ENCODE results near the gene SERPING1. TPM values are rescaled to one million over a fixed set of nuclear protein-coding genes. Genes with fewer than 3 reads are reported as not detected.
A peak's percentile ranks its signal among the peaks of the same experiment; 100 is the strongest.

The SERPING1 gene
- polyA plus RNA-seq, 1 donor from 2014 or later = 0.22 TPM

DNA sequence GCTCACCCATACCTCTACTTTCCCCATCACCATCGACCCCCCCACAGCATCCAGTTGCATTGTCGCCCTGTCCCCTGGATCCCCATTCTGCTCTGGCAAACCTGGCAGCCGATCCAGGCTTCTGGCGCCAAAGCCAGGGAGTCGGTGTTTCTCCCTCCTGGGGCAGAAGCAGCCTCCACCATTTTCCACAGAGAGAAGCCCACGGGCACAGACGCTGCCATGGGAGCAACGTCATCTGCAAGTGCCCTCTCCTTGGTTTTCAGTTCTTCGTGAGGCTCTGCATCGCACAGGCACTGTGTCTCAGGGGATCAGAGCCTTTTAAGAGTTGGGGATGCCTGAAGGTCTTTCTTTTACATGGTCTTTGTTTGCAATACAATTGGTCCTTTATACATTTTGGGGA, 49.9 kb downstream of the SERPING1 start:
- no peaks in the 10 kb centered on the region for H3F3A ChIP-seq (ENCODE audit: insufficient read depth, low read length, poor library complexity, severe bottlenecking)
- peak overlapping the region; percentile 76 for H3K4me3 ChIP-seq (ENCODE audit: low read length)
- TF ChIP-seq, protein P1, sequence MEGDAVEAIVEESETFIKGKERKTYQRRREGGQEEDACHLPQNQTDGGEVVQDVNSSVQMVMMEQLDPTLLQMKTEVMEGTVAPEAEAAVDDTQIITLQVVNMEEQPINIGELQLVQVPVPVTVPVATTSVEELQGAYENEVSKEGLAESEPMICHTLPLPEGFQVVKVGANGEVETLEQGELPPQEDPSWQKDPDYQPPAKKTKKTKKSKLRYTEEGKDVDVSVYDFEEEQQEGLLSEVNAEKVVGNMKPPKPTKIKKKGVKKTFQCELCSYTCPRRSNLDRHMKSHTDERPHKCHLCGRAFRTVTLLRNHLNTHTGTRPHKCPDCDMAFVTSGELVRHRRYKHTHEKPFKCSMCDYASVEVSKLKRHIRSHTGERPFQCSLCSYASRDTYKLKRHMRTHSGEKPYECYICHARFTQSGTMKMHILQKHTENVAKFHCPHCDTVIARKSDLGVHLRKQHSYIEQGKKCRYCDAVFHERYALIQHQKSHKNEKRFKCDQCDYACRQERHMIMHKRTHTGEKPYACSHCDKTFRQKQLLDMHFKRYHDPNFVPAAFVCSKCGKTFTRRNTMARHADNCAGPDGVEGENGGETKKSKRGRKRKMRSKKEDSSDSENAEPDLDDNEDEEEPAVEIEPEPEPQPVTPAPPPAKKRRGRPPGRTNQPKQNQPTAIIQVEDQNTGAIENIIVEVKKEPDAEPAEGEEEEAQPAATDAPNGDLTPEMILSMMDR (IDR thresholded peaks at IDR 0.05; ENCODE audit: poor library complexity, severe bottlenecking) = no peak
- peaks cover 9% of the 10 kb centered on the region for H3K79me2 ChIP-seq (replicated peaks; ENCODE audit: insufficient read depth, low read length)
- H3K9ac ChIP-seq (ENCODE audit: low read length) = peak overlapping the region; percentile 97
- H3K36me3 ChIP-seq (ENCODE audit: insufficient read depth, low read length) = no peaks in the 10 kb centered on the region
- peak overlapping the region; percentile 94 for H3K27ac ChIP-seq (ENCODE audit: low read length)
- no peak overlapping the region for H2AFZ ChIP-seq (ENCODE audit: low read depth, low read length)
- H4K20me1 ChIP-seq (ENCODE audit: insufficient read depth) = no peaks in the 10 kb centered on the region
- H3K9me2 ChIP-seq (ENCODE audit: insufficient read depth, low read length) = no peaks in the 10 kb centered on the region
- no peaks in the 10 kb centered on the region for H3K9me3 ChIP-seq (ENCODE audit: low read length)
- no peaks in the 10 kb centered on the region for H3K27me3 ChIP-seq (ENCODE audit: insufficient read depth, low read depth, low read length)
- peak overlapping the region; percentile 97 for H3K4me2 ChIP-seq (ENCODE audit: low read length)

GRCh38 chr11:57647960-57648800, 50.7 kb downstream of the SERPING1 start:
- Histone ChIP-seq H4K20me1 (ENCODE audit: insufficient read depth) (no peaks in the 10 kb centered on the region), H3K9ac (ENCODE audit: low read length) (peak overlapping the region; percentile 97), H3K79me2 (replicated peaks; ENCODE audit: insufficient read depth, low read length) (peaks cover 9% of the 10 kb centered on the region), H3K4me3 (ENCODE audit: low read length) (peak overlapping the region; percentile 76), H3K27me3 (ENCODE audit: insufficient read depth, low read depth, low read length) (no peaks in the 10 kb centered on the region), H2AFZ (ENCODE audit: low read depth, low read length) (peak overlapping the region; percentile 51), H3K4me2 (ENCODE audit: low read length) (peak overlapping the region; percentile 97), H3K9me3 (ENCODE audit: low read length) (no peaks in the 10 kb centered on the region), H3K36me3 (ENCODE audit: insufficient read depth, low read length) (no peaks in the 10 kb centered on the region), H3F3A (ENCODE audit: insufficient read depth, low read length, poor library complexity, severe bottlenecking) (no peaks in the 10 kb centered on the region), H3K27ac (ENCODE audit: low read length) (peak overlapping the region; percentile 94), H3K9me2 (ENCODE audit: insufficient read depth, low read length) (no peaks in the 10 kb centered on the region)
- TF ChIP-seq, protein P1 (IDR thresholded peaks at IDR 0.05; ENCODE audit: poor library complexity, severe bottlenecking) = no peak
- TF ChIP-seq EZH2 (IDR thresholded peaks at IDR 0.05; ENCODE audit: borderline replicate concordance, insufficient read depth, low read length, poor library complexity, severe bottlenecking) (no peak), TAF1 (IDR thresholded peaks at IDR 0.05; ENCODE audit: low read depth) (peak; percentile 22), POLR2AphosphoS5 (IDR thresholded peaks at IDR 0.05) (peak; percentile 8)

DNA sequence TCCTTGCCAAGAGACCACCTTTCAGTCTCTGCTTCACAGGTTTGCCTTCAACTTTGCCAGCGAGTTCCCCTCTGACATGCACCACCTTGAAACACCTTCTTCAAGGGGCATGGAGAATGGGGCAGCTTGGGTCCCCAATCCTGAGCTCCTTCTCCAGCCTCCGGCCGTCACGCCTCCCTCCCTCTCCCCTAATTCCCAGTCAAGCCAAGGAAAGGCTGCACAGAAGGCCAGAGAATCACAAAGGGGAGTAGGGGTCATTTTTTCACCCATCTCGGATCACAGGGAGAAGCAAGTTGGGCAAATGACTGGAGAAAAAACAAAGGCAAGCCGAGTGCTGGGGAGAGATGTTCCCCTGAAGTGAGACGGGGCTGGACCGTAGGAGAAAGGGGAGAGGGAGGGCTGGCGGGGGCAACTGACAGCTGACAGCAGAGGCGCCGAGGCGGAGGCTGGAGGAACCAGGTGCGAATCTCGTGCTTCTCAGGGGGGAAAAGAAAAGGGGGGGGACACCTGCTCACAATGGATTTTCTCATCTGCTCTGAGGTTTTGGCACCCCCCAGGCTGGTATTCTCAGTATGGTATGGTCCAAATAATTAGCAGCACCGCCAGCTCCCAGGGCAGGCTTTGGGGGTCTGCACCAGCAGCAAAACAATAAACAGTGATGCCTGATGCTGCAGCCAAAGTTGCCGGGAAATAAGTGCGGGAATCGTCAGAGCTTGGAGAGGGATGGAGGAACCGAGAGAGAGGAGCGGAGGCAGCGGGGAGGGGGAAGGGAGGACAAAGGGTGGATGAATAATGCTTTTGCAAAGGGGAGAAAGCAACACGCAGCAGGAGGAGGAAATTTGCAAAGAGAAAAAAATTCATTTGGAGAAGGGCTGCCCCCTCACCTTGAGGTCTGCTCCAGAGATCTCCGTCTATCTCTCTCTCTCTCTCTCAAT, 51.6 kb downstream of the SERPING1 start:
- Histone ChIP-seq H3K9me3 (ENCODE audit: low read length) (no peaks in the 10 kb centered on the region), H3K4me2 (ENCODE audit: low read length) (peak overlapping the region; percentile 97), H3K9ac (ENCODE audit: low read length) (peak overlapping the region; percentile 97), H3K9me2 (ENCODE audit: insufficient read depth, low read length) (no peaks in the 10 kb centered on the region), H3K79me2 (replicated peaks; ENCODE audit: insufficient read depth, low read length) (peaks cover 9% of the 10 kb centered on the region), H3K27me3 (ENCODE audit: insufficient read depth, low read depth, low read length) (no peaks in the 10 kb centered on the region), H3K4me3 (ENCODE audit: low read length) (peak overlapping the region; percentile 76), H4K20me1 (ENCODE audit: insufficient read depth) (no peaks in the 10 kb centered on the region), H2AFZ (ENCODE audit: low read depth, low read length) (peak overlapping the region; percentile 51), H3F3A (ENCODE audit: insufficient read depth, low read length, poor library complexity, severe bottlenecking) (no peaks in the 10 kb centered on the region), H3K27ac (ENCODE audit: low read length) (peak overlapping the region; percentile 94), H3K36me3 (ENCODE audit: insufficient read depth, low read length) (no peaks in the 10 kb centered on the region)
- no peak for TF ChIP-seq RAD21 (conservative IDR thresholded peaks at IDR 0.05)
- TF ChIP-seq POLR2AphosphoS5 (IDR thresholded peaks at IDR 0.05) = peak; percentile 26
- peak; percentile 30 for TF ChIP-seq MXI1 (conservative IDR thresholded peaks at IDR 0.05; ENCODE audit: poor library complexity, severe bottlenecking)
- TF ChIP-seq EZH2 (IDR thresholded peaks at IDR 0.05; ENCODE audit: borderline replicate concordance, insufficient read depth, low read length, poor library complexity, severe bottlenecking) = no peak
- peak; percentile 74 for TF ChIP-seq REST (IDR thresholded peaks at IDR 0.05; ENCODE audit: borderline replicate concordance)
- peak; percentile 3 for TF ChIP-seq TAF1 (IDR thresholded peaks at IDR 0.05; ENCODE audit: low read depth)
- TF ChIP-seq EP300 (conservative IDR thresholded peaks at IDR 0.05; ENCODE audit: poor library complexity, severe bottlenecking) = no peak
- TF ChIP-seq, protein P1 (IDR thresholded peaks at IDR 0.05; ENCODE audit: poor library complexity, severe bottlenecking) = no peak
